ENCODE measurements around the gene KLF15. TPM values are rescaled to one million over a fixed set of nuclear protein-coding genes. Genes with fewer than 3 reads are reported as not detected.

Gene KLF15
- total and polyA plus RNA-seq, 2 experiments from 2014 or later = 3.5 to 19.8 TPM

DNA sequence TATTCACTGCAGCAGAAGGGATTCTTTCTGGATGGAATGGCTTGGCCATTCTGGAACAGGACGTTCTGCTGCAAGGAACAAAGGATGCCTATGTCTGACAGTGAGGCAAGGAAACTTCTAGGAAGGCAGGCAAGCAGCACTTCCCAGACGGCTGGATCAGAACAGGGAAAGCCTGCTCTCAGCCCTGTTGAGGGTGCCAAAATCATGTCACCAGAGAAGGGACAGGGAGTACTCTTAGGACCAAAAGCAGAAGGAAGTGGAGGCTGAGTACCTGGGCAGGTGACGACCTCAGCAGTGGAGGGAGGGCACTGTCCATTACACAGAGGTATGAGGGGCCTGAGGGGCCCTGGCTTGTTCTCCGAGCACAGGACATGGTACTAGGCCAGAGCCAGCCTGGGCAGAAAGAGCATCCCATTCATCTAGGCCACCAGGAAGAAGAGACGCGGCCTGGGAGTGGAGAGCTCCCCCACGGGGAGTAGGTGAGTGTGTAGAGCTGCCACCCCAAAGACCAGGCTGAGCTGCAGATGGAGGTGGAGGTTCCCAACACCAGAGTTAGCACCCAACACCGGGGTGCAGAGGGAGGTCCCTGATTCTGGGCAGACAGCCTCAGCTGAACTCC, 9.6 kb downstream of the KLF15 start:
- H3K9me3 Mint-ChIP-seq = no peaks in the 10 kb centered on the region
- Histone ChIP-seq H3K4me1 (ENCODE audit: insufficient read depth) (no peaks in the 10 kb centered on the region), H3F3A (replicated peaks; ENCODE audit: low read depth) (no peaks in the 10 kb centered on the region), H3K4me2 (no peak overlapping the region), H2AFZ (no peak overlapping the region), H3K36me3 (ENCODE audit: insufficient read depth) (no peaks in the 10 kb centered on the region), H4K20me1 (replicated peaks; ENCODE audit: insufficient read depth) (no peaks in the 10 kb centered on the region; the same call in 1 of the 2 replicates), H3K79me2 (replicated peaks; ENCODE audit: insufficient read depth) (no peaks in the 10 kb centered on the region), H3K27me3 (ENCODE audit: insufficient read depth) (no peaks in the 10 kb centered on the region), H3K27ac (ENCODE audit: low read depth) (no peak overlapping the region), H3K9me2 (ENCODE audit: insufficient read depth) (no peaks in the 10 kb centered on the region), H3K4me3 (no peak overlapping the region)
- TF ChIP-seq, protein P1, sequence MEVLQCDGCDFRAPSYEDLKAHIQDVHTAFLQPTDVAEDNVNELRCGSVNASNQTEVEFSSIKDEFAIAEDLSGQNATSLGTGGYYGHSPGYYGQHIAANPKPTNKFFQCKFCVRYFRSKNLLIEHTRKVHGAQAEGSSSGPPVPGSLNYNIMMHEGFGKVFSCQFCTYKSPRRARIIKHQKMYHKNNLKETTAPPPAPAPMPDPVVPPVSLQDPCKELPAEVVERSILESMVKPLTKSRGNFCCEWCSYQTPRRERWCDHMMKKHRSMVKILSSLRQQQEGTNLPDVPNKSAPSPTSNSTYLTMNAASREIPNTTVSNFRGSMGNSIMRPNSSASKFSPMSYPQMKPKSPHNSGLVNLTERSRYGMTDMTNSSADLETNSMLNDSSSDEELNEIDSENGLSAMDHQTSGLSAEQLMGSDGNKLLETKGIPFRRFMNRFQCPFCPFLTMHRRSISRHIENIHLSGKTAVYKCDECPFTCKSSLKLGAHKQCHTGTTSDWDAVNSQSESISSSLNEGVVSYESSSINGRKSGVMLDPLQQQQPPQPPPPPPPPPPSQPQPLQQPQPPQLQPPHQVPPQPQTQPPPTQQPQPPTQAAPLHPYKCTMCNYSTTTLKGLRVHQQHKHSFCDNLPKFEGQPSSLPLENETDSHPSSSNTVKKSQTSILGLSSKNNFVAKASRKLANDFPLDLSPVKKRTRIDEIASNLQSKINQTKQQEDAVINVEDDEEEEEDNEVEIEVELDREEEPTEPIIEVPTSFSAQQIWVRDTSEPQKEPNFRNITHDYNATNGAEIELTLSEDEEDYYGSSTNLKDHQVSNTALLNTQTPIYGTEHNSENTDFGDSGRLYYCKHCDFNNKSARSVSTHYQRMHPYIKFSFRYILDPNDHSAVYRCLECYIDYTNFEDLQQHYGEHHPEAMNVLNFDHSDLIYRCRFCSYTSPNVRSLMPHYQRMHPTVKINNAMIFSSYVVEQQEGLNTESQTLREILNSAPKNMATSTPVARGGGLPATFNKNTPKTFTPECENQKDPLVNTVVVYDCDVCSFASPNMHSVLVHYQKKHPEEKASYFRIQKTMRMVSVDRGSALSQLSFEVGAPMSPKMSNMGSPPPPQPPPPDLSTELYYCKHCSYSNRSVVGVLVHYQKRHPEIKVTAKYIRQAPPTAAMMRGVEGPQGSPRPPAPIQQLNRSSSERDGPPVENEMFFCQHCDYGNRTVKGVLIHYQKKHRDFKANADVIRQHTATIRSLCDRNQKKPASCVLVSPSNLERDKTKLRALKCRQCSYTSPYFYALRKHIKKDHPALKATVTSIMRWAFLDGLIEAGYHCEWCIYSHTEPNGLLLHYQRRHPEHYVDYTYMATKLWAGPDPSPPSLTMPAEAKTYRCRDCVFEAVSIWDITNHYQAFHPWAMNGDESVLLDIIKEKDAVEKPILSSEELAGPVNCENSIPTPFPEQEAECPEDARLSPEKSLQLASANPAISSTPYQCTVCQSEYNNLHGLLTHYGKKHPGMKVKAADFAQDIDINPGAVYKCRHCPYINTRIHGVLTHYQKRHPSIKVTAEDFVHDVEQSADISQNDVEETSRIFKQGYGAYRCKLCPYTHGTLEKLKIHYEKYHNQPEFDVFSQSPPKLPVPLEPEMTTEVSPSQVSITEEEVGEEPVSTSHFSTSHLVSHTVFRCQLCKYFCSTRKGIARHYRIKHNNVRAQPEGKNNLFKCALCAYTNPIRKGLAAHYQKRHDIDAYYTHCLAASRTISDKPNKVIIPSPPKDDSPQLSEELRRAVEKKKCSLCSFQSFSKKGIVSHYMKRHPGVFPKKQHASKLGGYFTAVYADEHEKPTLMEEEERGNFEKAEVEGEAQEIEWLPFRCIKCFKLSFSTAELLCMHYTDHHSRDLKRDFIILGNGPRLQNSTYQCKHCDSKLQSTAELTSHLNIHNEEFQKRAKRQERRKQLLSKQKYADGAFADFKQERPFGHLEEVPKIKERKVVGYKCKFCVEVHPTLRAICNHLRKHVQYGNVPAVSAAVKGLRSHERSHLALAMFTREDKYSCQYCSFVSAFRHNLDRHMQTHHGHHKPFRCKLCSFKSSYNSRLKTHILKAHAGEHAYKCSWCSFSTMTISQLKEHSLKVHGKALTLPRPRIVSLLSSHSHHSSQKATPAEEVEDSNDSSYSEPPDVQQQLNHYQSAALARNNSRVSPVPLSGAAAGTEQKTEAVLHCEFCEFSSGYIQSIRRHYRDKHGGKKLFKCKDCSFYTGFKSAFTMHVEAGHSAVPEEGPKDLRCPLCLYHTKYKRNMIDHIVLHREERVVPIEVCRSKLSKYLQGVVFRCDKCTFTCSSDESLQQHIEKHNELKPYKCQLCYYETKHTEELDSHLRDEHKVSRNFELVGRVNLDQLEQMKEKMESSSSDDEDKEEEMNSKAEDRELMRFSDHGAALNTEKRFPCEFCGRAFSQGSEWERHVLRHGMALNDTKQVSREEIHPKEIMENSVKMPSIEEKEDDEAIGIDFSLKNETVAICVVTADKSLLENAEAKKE (CRISPR knock-in tag; IDR thresholded peaks at IDR 0.05) = no peak
- TF ChIP-seq, protein P2, sequence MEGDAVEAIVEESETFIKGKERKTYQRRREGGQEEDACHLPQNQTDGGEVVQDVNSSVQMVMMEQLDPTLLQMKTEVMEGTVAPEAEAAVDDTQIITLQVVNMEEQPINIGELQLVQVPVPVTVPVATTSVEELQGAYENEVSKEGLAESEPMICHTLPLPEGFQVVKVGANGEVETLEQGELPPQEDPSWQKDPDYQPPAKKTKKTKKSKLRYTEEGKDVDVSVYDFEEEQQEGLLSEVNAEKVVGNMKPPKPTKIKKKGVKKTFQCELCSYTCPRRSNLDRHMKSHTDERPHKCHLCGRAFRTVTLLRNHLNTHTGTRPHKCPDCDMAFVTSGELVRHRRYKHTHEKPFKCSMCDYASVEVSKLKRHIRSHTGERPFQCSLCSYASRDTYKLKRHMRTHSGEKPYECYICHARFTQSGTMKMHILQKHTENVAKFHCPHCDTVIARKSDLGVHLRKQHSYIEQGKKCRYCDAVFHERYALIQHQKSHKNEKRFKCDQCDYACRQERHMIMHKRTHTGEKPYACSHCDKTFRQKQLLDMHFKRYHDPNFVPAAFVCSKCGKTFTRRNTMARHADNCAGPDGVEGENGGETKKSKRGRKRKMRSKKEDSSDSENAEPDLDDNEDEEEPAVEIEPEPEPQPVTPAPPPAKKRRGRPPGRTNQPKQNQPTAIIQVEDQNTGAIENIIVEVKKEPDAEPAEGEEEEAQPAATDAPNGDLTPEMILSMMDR (conservative IDR thresholded peaks at IDR 0.05; ENCODE audit: low read depth in 2 of 2) = no peak
- TF ChIP-seq ETS1 (IDR thresholded peaks at IDR 0.05) = no peak
- no peak for TF ChIP-seq STAT1 (IDR thresholded peaks at IDR 0.05; ENCODE audit: unreplicated experiment)
- no peak for TF ChIP-seq NANOG (IDR thresholded peaks at IDR 0.05; ENCODE audit: borderline replicate concordance)
- no peak for TF ChIP-seq ZNF114 (CRISPR knock-in tag; IDR thresholded peaks at IDR 0.05)
- no peak for TF ChIP-seq POLR2AphosphoS5 (IDR thresholded peaks at IDR 0.05; ENCODE audit: low read depth)
- no peak for TF ChIP-seq JUNB (IDR thresholded peaks at IDR 0.05; ENCODE audit: unreplicated experiment)
- TF ChIP-seq EZH2 (IDR thresholded peaks at IDR 0.05; ENCODE audit: low read depth, unreplicated experiment) = no peak
- no peak for TF ChIP-seq CREB1 (CRISPR knock-in tag; IDR thresholded peaks at IDR 0.05; ENCODE audit: low read depth)
- TF ChIP-seq, protein P3, sequence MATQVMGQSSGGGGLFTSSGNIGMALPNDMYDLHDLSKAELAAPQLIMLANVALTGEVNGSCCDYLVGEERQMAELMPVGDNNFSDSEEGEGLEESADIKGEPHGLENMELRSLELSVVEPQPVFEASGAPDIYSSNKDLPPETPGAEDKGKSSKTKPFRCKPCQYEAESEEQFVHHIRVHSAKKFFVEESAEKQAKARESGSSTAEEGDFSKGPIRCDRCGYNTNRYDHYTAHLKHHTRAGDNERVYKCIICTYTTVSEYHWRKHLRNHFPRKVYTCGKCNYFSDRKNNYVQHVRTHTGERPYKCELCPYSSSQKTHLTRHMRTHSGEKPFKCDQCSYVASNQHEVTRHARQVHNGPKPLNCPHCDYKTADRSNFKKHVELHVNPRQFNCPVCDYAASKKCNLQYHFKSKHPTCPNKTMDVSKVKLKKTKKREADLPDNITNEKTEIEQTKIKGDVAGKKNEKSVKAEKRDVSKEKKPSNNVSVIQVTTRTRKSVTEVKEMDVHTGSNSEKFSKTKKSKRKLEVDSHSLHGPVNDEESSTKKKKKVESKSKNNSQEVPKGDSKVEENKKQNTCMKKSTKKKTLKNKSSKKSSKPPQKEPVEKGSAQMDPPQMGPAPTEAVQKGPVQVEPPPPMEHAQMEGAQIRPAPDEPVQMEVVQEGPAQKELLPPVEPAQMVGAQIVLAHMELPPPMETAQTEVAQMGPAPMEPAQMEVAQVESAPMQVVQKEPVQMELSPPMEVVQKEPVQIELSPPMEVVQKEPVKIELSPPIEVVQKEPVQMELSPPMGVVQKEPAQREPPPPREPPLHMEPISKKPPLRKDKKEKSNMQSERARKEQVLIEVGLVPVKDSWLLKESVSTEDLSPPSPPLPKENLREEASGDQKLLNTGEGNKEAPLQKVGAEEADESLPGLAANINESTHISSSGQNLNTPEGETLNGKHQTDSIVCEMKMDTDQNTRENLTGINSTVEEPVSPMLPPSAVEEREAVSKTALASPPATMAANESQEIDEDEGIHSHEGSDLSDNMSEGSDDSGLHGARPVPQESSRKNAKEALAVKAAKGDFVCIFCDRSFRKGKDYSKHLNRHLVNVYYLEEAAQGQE (IDR thresholded peaks at IDR 0.05; ENCODE audit: unreplicated experiment) = no peak
- TF ChIP-seq EZH2phosphoT487 (IDR thresholded peaks at IDR 0.05; ENCODE audit: unreplicated experiment) = no peak
- no peak for TF ChIP-seq ZNF331 (CRISPR knock-in tag; IDR thresholded peaks at IDR 0.05; ENCODE audit: low read depth)
- H3K4me3 Mint-ChIP-seq = no peak overlapping the region; the same call in 2 of the 3 replicates
- peaks cover 9% of the 10 kb centered on the region for H3K4me1 Mint-ChIP-seq
- DNase-seq (ENCODE audit: low spot score) (no peak), ATAC-seq (no peak)
- H3K27ac Mint-ChIP-seq = no peak overlapping the region
- peaks cover 24% of the 10 kb centered on the region for H3K36me3 Mint-ChIP-seq (ENCODE audit: low read depth)
- H3K27me3 Mint-ChIP-seq (ENCODE audit: insufficient read depth, low read depth, poor library complexity) = peaks cover 13% of the 10 kb centered on the region
